Measurements from ENCODE around the gene TEAD2.
A peak's percentile ranks its signal among the peaks of the same experiment; 100 is the strongest.

Gene TEAD2

GRCh38 chr19:49348305-49349189, 13.7 kb downstream of the TEAD2 start:
- H3K27ac ChIP-seq (ENCODE audit: poor library complexity, severe bottlenecking): no peak overlapping the region
- no peak overlapping the region for H3K4me3 ChIP-seq (ENCODE audit: severe bottlenecking)
- H3K27me3 ChIP-seq (ENCODE audit: insufficient read depth, poor library complexity, severe bottlenecking): no peaks in the 10 kb centered on the region

DNA sequence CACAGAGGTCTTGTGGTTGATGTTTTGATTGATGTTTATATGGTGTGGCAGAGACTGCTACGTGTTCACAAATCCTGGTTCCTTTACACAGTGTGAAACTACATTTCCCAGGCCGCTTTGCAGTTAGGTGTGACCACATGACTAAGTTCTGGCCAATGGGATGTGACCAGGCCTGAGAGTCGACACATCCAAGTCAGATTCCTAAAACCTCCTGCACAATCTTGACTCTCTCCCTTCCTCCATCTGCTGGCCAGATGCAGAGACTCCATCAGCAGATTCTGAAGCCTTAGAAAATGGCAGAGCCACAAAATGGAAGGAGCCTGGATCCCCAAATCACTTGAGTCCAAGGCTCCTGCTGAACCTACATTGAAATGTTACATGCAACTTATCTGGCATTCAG, 14.4 kb downstream of the TEAD2 start:
- Histone ChIP-seq H3K36me3 (ENCODE audit: low read depth) (peaks cover 33% of the 10 kb centered on the region), H3K27ac (ENCODE audit: poor library complexity, severe bottlenecking) (no peak overlapping the region), H3K4me3 (ENCODE audit: severe bottlenecking) (no peak overlapping the region), H3K9me3 (ENCODE audit: severe bottlenecking) (no peaks in the 10 kb centered on the region), H3K27me3 (ENCODE audit: insufficient read depth, poor library complexity, severe bottlenecking) (no peaks in the 10 kb centered on the region), H3K4me1 (ENCODE audit: insufficient read depth, poor library complexity, severe bottlenecking) (no peaks in the 10 kb centered on the region)
- DNase-seq (ENCODE audit: low spot score) (no peak), ATAC-seq (ENCODE audit: low read depth) (peak; percentile 90)
- TF ChIP-seq CTCF (IDR thresholded peaks at IDR 0.05; ENCODE audit: poor library complexity, severe bottlenecking): peak; percentile 30

More at GRCh38 chr19:49348305-49349189, 13.7 kb downstream of the TEAD2 start:
- no peaks in the 10 kb centered on the region for H3K9me3 ChIP-seq (ENCODE audit: severe bottlenecking)
- peaks cover 33% of the 10 kb centered on the region for H3K36me3 ChIP-seq (ENCODE audit: low read depth)
- DNase-seq (ENCODE audit: low spot score) (no peak), ATAC-seq (ENCODE audit: low read depth) (no peak)
- H3K4me1 ChIP-seq (ENCODE audit: insufficient read depth, poor library complexity, severe bottlenecking): no peaks in the 10 kb centered on the region
- no peak for TF ChIP-seq CTCF (IDR thresholded peaks at IDR 0.05; ENCODE audit: poor library complexity, severe bottlenecking)

DNA sequence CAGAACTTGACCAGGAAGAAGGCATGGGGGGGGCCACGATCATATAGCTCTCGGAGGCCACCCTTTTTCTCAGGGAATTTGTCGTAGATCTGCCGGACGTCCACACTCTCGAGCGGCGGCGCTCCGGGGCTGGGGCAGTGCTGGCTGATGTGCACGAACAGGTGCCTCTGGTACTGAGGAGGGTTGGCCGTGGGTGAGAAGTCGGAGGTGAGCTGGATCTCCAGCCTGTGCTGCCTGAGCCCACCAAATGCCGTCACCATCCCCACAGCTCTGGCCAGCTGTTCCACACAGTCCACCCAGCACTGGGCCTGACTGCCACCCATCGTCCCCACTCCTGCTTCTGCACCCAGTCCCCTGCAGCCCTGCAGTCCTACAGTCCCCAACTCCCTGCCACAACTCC, 15.0 kb downstream of the TEAD2 start:
- DNase-seq (ENCODE audit: low spot score) (no peak), ATAC-seq (ENCODE audit: low read depth) (no peak)
- Histone ChIP-seq H3K27ac (ENCODE audit: poor library complexity, severe bottlenecking) (no peak overlapping the region), H3K9me3 (ENCODE audit: severe bottlenecking) (no peaks in the 10 kb centered on the region), H3K27me3 (ENCODE audit: insufficient read depth, poor library complexity, severe bottlenecking) (no peaks in the 10 kb centered on the region), H3K4me1 (ENCODE audit: insufficient read depth, poor library complexity, severe bottlenecking) (no peaks in the 10 kb centered on the region), H3K4me3 (ENCODE audit: severe bottlenecking) (no peak overlapping the region), H3K36me3 (ENCODE audit: low read depth) (peaks cover 33% of the 10 kb centered on the region)
- no peak for TF ChIP-seq CTCF (IDR thresholded peaks at IDR 0.05; ENCODE audit: poor library complexity, severe bottlenecking)

- no peaks in the 10 kb centered on the region for H3K4me1 ChIP-seq (ENCODE audit: insufficient read depth, poor library complexity, severe bottlenecking)
- H3K4me3 ChIP-seq (ENCODE audit: severe bottlenecking): no peak overlapping the region
- H3K9me3 ChIP-seq (ENCODE audit: severe bottlenecking): no peaks in the 10 kb centered on the region
- H3K27me3 ChIP-seq (ENCODE audit: insufficient read depth, poor library complexity, severe bottlenecking): no peaks in the 10 kb centered on the region
- ATAC-seq (ENCODE audit: low read depth): no peak
- H3K36me3 ChIP-seq (ENCODE audit: low read depth): peaks cover 16% of the 10 kb centered on the region
- H3K27ac ChIP-seq (ENCODE audit: poor library complexity, severe bottlenecking): no peak overlapping the region
- DNase-seq (ENCODE audit: low spot score): no peak
- no peak for TF ChIP-seq CTCF (IDR thresholded peaks at IDR 0.05; ENCODE audit: poor library complexity, severe bottlenecking)
Measured at GRCh38 chr19:49344505-49345423, 17.5 kb downstream of the TEAD2 start.

All from RWPE2 (cell line).